Measurements from ENCODE around the gene PIGQ. TPM values are rescaled to one million over a fixed set of nuclear protein-coding genes. Genes with fewer than 3 reads are reported as not detected.

The PIGQ gene
- total RNA-seq, 2 donors from 2014 or later: 20.8 to 21.0 TPM

- TF ChIP-seq CTCF (IDR thresholded peaks at IDR 0.05): no peak
These were observed 13.0 kb downstream of the PIGQ start for GRCh38 chr16:582614-583331.

GRCh38 chr16:583470-583814 lies 13.7 kb downstream of the PIGQ start:
- no peak for DNase-seq (ENCODE audit: low spot score)
- H3K9me3 ChIP-seq: no peaks in the 10 kb centered on the region
- no peak overlapping the region for H3K27ac ChIP-seq
- H3K4me3 ChIP-seq: no peak overlapping the region
- H3K36me3 ChIP-seq: no peaks in the 10 kb centered on the region
- peaks cover 0 to 40% of the 10 kb centered on the region in 2 donors for H3K4me1 ChIP-seq
- no peak for TF ChIP-seq CTCF (IDR thresholded peaks at IDR 0.05)
- H3K27me3 ChIP-seq: no peaks in the 10 kb centered on the region

More at GRCh38 chr16:582614-583331, 13.0 kb downstream of the PIGQ start:
- H3K9me3 ChIP-seq: no peaks in the 10 kb centered on the region
- DNase-seq (ENCODE audit: low spot score): no peak
- no peak overlapping the region for H3K4me3 ChIP-seq
- peaks cover 0 to 33% of the 10 kb centered on the region in 2 donors for H3K4me1 ChIP-seq
- H3K36me3 ChIP-seq: no peaks in the 10 kb centered on the region
- no peak overlapping the region for H3K27ac ChIP-seq
- no peaks in the 10 kb centered on the region for H3K27me3 ChIP-seq

GRCh38 chr16:583815-584591 lies 14.2 kb downstream of the PIGQ start:
- peaks cover 0 to 42% of the 10 kb centered on the region in 2 donors for H3K4me1 ChIP-seq
- no peak for DNase-seq (ENCODE audit: low spot score)
- no peak overlapping the region for H3K27ac ChIP-seq

GRCh38 chr16:585351-585750 lies 15.6 kb downstream of the PIGQ start:
- no peaks in the 10 kb centered on the region for H3K36me3 ChIP-seq
- H3K27me3 ChIP-seq: no peaks in the 10 kb centered on the region
- no peaks in the 10 kb centered on the region for H3K9me3 ChIP-seq
- TF ChIP-seq CTCF (IDR thresholded peaks at IDR 0.05): no peak
- DNase-seq (ENCODE audit: low spot score): no peak
- H3K4me3 ChIP-seq: no peak overlapping the region
- peaks cover 0 to 42% of the 10 kb centered on the region in 2 donors for H3K4me1 ChIP-seq
- no peak overlapping the region for H3K27ac ChIP-seq

More at GRCh38 chr16:583815-584591, 14.2 kb downstream of the PIGQ start:
- no peaks in the 10 kb centered on the region for H3K36me3 ChIP-seq
- H3K4me3 ChIP-seq: no peak overlapping the region
- H3K9me3 ChIP-seq: no peaks in the 10 kb centered on the region
- TF ChIP-seq CTCF (IDR thresholded peaks at IDR 0.05): no peak
- no peaks in the 10 kb centered on the region for H3K27me3 ChIP-seq

- H3K4me1 ChIP-seq: peaks cover 0 to 48% of the 10 kb centered on the region in 2 donors
These were observed 16.4 kb downstream of the PIGQ start for GRCh38 chr16:586047-586644.

More at GRCh38 chr16:586047-586644, 16.4 kb downstream of the PIGQ start:
- no peak for DNase-seq (ENCODE audit: low spot score)
- Histone ChIP-seq H3K4me3 (no peak overlapping the region), H3K9me3 (no peaks in the 10 kb centered on the region), H3K27ac (no peak overlapping the region), H3K27me3 (no peaks in the 10 kb centered on the region), H3K36me3 (no peaks in the 10 kb centered on the region)
- TF ChIP-seq CTCF (IDR thresholded peaks at IDR 0.05): no peak

All from right atrium auricular region (tissue), 2 donors.